Loucy (cell line): Measurements from ENCODE around the gene CORO1C.

Experiments used
- CTCF ChIP-seq: fragments of 200-600 bp; sonication (generic); conservative IDR thresholded peaks from 2 replicates; pipeline ENCODE4 v1.5.1; 2014; ENCODE audit warnings: mild to moderate bottlenecking, antibody characterized with exemption, low read length
- EZH2phosphoT487 ChIP-seq: fragments of 200-600 bp; IDR thresholded peaks from 2 replicates; pipeline ENCODE4 v1.6.1; 2018; ENCODE audit warnings: antibody characterized with exemption, mild to moderate bottlenecking, moderate library complexity, borderline replicate concordance

- TF ChIP-seq CTCF = no peak
- TF ChIP-seq EZH2phosphoT487 = no peak
Observed at GRCh38 chr12:108756421-108756820, 25.1 kb upstream of the CORO1C start.
